Measurements from ENCODE around the gene ZNF816. TPM values are rescaled to one million over a fixed set of nuclear protein-coding genes. Genes with fewer than 3 reads are reported as not detected.

Gene ZNF816
- total RNA-seq, result 10 to 100 TPM; 11.1 to 12.0 TPM

DNA sequence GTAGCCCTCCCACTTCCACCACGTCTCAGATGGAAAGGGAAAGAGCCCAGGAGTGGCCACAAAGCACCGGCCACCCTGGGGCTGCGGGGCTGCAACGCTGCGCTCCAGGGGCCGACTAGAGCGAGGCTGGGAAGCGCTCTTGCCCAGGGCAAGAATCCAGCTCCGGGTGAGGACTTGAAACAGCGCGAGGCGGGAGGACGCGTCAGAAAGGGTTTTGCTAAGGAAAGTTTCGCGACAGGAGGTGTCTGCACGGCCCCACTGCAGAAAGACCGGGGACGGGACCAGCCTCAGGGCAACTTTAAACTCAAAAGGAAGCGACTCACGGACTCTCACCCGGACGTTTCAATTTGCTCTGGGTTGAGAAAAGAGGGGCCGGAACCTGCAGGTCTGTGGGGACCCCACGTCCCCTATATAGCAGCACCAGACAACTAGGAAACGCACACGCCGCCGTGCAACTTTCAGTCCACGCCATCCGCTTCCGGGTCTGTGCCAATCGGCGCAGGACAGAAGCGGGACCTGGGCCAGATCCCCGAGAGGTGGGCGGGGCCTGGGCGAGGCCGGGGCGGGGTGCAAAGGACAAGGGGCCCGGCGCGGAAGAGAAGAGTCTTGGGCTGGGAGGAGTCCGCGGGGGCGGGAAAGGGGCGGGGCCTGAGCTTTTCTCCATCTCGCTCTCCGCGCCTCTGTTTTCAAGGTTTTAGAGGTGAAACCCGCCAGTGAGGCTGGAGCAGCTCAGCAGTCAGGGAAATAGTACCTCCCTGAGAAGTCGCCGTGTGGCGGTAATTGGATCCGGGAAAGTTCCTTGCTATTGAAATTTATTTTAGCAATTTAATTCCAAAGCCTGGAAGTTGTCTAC, at the start of gene ZNF816:
Gene ZNF816 (minus strand): TSS at position 488 of the 853 bp plus-strand sequence. CDS start 6,792 bp downstream, outside the sequence.
- no peaks in the 10 kb centered on the region for H3K27me3 Mint-ChIP-seq
- peak within 1 kb of the TSS; percentile 97 for H3K4me3 Mint-ChIP-seq
- H3K4me1 Mint-ChIP-seq, result peaks cover 19% of the 10 kb centered on the region
- peak; percentile 99 for DNase-seq
- H3K36me3 Mint-ChIP-seq, result peaks cover 58% of the 10 kb centered on the region
- H3K9me3 Mint-ChIP-seq, result peaks cover 35% of the 10 kb centered on the region
- H3K27ac Mint-ChIP-seq, result peak within 1 kb of the TSS; percentile 94

DNA sequence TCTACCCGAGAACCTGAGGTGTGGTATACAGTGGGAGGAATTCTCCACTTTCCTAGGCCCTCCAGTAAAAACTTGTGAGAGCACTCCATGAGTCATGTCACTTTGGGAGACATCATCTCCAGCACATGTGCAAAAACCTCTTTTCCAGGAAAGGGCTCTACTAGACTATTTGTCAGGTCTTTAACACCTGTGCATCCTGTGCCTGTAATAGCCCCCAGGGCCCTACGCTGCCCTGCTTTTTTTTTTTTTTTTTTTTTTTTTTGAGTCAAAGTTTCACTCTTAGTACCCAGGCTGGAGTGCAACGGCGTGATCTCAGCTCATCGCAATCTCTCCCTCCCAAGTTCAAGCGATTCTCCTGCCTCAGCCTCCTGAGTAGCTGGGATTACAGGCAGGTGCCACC, 49.3 kb upstream of the ZNF816 start:
- no peaks in the 10 kb centered on the region for H3K4me1 Mint-ChIP-seq
- peaks cover 19% of the 10 kb centered on the region for H3K9me3 Mint-ChIP-seq
- H3K36me3 Mint-ChIP-seq, result no peaks in the 10 kb centered on the region

DNA sequence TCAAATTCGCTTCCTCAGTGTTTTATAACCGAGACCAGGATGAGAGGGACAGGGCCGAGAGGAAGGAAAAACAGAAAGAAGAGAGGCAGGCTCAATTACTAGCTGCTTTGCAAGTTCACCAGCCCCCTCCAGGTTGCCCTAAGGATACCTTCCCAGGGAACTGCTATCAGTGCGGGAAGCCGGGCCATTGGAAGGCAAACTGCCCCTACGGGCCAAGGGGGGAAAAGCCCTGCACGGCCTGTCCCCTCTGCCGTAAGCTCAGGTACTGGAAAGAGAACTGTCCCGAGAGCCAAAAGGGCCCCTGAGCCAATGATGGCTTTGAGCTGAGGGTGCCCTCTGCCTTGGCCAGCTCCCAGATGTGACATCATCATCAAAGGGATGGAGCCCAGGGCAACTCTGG, 47.8 kb upstream of the ZNF816 start:
- DNase-seq, result no peak
- no peak overlapping the region for H3K4me3 Mint-ChIP-seq
- no peaks in the 10 kb centered on the region for H3K27me3 Mint-ChIP-seq
- no peak overlapping the region for H3K27ac Mint-ChIP-seq
- peaks cover 16% of the 10 kb centered on the region for H3K9me3 Mint-ChIP-seq
- H3K36me3 Mint-ChIP-seq, result no peaks in the 10 kb centered on the region
- no peaks in the 10 kb centered on the region for H3K4me1 Mint-ChIP-seq

More for the DNA sequence above, 49.3 kb upstream of the ZNF816 start:
- Mint-ChIP-seq H3K4me3 (no peak overlapping the region), H3K27me3 (no peaks in the 10 kb centered on the region), H3K27ac (no peak overlapping the region)
- DNase-seq, result no peak

DNA sequence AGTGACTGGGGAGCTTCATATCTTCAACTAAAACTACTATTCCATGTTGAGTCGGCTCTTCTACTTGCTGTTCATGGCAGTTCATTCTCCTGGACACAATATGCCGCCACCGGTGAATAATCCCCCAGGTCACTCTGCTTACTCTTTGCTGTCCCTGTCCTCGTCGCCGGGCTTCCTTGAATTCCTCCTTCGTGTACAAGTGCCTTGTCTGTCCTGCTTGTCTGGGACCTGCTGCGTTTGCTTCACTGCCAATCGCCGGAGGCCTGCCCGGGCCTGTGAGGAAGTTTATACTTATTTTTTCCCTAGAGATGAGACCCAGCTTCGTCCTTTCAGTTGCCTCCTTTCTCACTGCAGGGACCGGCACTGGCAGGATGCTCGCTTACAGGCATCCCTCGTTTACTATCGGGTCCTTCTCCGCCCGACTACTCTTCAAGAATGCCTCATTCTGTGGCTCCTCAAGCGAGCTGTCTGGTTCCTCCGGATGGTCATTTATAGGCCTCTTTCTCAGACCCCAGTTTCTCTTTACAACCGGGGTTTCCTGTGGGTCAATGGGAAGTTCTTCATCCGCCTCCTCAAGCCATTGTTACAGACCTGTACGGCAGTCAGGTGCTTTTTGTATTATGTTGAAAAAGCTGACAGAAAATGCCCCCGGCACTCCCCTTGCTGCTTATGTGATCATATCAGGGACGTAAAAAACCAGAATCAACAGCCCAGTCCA, 45.5 kb upstream of the ZNF816 start:
- Mint-ChIP-seq H3K36me3 (no peaks in the 10 kb centered on the region), H3K27me3 (no peaks in the 10 kb centered on the region), H3K9me3 (peaks cover 9% of the 10 kb centered on the region), H3K4me1 (no peaks in the 10 kb centered on the region), H3K27ac (no peak overlapping the region), H3K4me3 (no peak overlapping the region)
- no peak for DNase-seq

DNA sequence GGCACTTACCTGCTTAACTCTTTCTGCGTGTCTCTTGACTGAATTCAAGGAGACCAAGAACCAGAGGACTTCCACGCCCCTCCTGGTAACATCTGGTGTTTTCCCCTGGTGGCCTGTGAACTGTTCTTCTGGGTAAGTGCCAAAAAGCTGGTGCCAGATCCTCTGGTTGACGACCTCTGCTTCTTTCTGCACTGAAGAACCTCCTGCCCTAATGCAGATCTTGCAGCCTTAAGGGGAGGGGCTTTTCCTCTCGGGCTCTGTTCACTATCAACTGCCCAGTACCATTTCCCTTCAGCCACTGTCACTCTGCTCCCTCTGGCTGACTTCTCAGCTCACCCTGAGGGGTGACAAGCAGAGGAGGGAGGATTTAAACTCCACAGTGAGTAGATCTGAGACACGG, 44.9 kb upstream of the ZNF816 start:
- no peaks in the 10 kb centered on the region for H3K4me1 Mint-ChIP-seq
- H3K4me3 Mint-ChIP-seq, result no peak overlapping the region
- no peak for DNase-seq
- peaks cover 6% of the 10 kb centered on the region for H3K9me3 Mint-ChIP-seq
- no peaks in the 10 kb centered on the region for H3K36me3 Mint-ChIP-seq
- no peaks in the 10 kb centered on the region for H3K27me3 Mint-ChIP-seq
- no peak overlapping the region for H3K27ac Mint-ChIP-seq

DNA sequence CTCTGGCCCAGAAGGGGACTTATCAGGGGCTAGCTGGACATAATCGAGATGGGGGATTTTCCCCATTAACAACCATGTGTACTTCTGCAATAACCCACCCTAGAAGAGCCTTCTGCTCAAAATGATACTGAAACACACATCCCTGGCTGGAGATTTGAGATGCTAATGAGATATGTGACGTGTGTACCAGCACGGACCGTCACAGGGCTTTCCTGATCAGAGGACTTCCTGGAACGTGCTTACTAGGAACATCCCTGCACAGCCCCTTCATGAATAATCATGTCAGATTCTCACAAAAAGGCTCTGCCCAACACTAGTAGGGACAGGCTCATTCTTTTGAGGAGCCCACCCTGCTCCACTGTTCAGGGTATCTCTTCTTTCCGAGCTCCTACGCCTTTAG, 44.5 kb upstream of the ZNF816 start:
- DNase-seq, result no peak
- peaks cover 6% of the 10 kb centered on the region for H3K9me3 Mint-ChIP-seq
- H3K4me3 Mint-ChIP-seq, result no peak overlapping the region
- no peaks in the 10 kb centered on the region for H3K27me3 Mint-ChIP-seq
- no peaks in the 10 kb centered on the region for H3K4me1 Mint-ChIP-seq
- no peaks in the 10 kb centered on the region for H3K36me3 Mint-ChIP-seq
- H3K27ac Mint-ChIP-seq, result no peak overlapping the region

DNA sequence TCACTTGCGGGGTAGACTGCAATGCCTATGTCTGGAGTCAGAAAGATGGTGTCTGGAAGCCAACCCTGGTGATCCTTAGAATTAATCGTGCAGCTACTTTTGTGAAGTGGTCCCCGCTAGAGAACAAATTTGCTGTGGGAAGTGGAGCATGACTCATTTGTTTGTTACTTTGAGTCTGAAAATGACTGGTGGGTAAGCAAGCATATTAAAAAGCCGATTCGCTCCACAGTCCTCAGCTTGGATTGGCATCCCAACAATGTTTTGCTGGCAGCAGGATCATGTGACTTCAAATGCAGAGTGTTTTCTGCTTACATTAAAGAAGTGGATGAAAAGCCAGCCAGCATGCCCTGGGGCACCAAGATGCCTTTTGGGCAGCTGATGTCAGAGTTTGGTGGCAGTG, 41.6 kb upstream of the ZNF816 start:
- peaks cover 4% of the 10 kb centered on the region for H3K27me3 Mint-ChIP-seq
- H3K4me1 Mint-ChIP-seq, result no peaks in the 10 kb centered on the region
- no peak overlapping the region for H3K4me3 Mint-ChIP-seq
- DNase-seq, result no peak
- no peak overlapping the region for H3K27ac Mint-ChIP-seq
- no peaks in the 10 kb centered on the region for H3K36me3 Mint-ChIP-seq
- peaks cover 8% of the 10 kb centered on the region for H3K9me3 Mint-ChIP-seq

DNA sequence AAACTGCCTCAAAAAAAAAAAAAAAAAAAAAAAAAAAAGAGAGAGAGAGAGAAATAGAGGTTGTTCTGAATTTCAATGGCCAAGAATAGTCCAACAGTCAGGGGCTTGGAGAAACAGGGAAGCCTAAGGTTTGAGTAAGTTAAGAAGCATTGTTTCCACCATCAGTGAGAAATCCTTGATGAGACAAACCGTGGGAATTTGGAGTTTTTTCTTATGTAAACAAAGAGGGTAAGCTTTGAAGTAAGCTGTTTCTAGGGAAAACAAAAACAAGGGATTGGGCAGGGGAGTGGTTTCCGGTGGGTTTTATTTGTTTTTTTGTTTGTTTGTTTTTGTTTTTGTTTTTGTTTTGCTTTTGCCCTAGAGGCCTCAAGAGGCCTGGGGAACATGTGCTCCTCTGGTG, 39.8 kb upstream of the ZNF816 start:
- H3K9me3 Mint-ChIP-seq, result peaks cover 9% of the 10 kb centered on the region
- no peaks in the 10 kb centered on the region for H3K4me1 Mint-ChIP-seq
- peaks cover 1% of the 10 kb centered on the region for H3K36me3 Mint-ChIP-seq
- no peak overlapping the region for H3K27ac Mint-ChIP-seq
- no peak overlapping the region for H3K4me3 Mint-ChIP-seq
- DNase-seq, result no peak
- H3K27me3 Mint-ChIP-seq, result peaks cover 15% of the 10 kb centered on the region

DNA sequence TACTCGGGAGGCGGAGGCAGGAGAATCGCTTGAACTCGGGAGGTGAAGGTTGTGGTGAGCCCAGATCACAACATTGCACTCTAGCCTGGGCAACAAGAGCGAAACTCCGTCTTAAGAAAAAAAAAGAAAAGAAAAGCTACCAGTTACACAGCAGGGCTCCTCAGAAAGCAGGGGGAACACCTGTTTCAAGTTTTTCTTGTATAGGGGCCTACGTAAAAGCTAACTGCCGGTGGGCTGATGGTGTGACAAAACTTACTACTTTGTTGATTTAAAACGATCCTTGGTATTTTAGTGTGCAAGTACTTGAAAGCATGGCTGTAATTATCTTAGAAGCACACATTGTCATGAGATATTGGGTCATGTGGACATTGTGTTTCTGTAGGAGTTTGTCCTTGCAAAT, 35.3 kb upstream of the ZNF816 start:
- no peak overlapping the region for H3K4me3 Mint-ChIP-seq
- no peak for DNase-seq
- peaks cover 22% of the 10 kb centered on the region for H3K27me3 Mint-ChIP-seq
- H3K27ac Mint-ChIP-seq, result no peak overlapping the region
- H3K9me3 Mint-ChIP-seq, result peaks cover 6% of the 10 kb centered on the region
- H3K4me1 Mint-ChIP-seq, result no peaks in the 10 kb centered on the region
- peaks cover 1% of the 10 kb centered on the region for H3K36me3 Mint-ChIP-seq

DNA sequence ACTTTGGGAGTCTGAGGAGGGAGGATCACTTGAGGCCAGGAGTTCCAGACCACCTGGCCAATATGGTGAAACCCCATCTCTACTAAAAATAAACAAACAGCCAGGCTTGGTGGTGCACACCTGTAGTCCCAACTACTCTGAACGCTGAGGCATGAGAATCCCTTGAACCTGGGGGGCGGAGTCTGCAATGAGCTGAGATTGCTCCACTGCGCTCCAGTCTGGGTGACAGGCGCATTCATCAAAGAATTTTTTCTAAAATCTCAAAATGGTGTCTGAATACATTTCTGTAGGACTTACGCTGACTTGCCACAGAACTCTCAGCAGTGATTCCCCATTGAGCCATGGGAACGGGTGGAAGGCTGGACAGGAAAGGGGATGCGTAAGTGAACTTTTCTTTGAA, 33.0 kb upstream of the ZNF816 start:
- no peak overlapping the region for H3K27ac Mint-ChIP-seq
- no peak for DNase-seq
- H3K27me3 Mint-ChIP-seq, result peaks cover 22% of the 10 kb centered on the region
- H3K9me3 Mint-ChIP-seq, result peaks cover 14% of the 10 kb centered on the region
- H3K4me3 Mint-ChIP-seq, result no peak overlapping the region
- H3K4me1 Mint-ChIP-seq, result peaks cover 10% of the 10 kb centered on the region
- peaks cover 7% of the 10 kb centered on the region for H3K36me3 Mint-ChIP-seq

DNA sequence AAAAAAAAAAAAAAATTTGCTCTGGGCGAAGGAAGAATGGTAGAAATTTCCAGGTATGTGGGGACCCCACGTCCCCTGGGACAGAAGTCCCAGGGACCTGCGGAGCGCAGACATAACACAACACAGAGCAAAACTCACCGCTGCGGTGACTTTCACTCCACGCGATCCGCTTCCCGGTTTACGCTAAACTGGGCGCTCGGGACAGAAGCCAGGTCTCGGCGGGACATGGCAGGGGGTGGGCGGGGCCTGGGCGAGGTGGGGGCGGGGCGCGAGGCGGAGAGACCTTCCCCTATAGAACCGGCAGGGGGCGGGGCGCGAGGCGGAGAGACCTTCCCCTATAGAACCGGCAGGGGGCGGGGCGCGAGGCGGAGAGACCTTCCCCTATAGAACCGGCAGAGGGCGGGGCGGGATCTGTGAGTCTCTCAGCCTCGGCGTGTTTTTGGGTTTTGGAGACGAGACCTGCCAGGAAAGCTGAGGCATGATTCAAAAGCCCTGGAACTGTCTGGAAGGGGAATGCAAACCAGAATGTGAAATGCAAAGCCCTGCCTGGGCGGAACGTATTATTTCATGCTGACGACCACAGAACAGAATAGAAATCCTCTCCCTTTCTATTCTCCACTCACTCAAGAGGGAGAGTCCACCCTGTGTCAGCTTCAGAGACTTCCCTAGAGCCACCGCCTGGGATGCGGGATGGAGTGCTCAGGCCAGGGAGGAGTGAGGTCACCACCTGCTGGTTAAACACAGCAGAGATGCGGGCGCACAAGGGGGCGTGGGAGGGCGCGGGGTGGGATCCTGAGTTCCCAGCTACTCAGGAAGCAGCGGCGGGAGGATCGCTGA, 30.9 kb upstream of the ZNF816 start:
- no peak overlapping the region for H3K27ac Mint-ChIP-seq
- peak overlapping the region; percentile 78 for H3K4me3 Mint-ChIP-seq
- peak; percentile 78 for DNase-seq
- peaks cover 12% of the 10 kb centered on the region for H3K9me3 Mint-ChIP-seq
- peaks cover 21% of the 10 kb centered on the region for H3K36me3 Mint-ChIP-seq
- peaks cover 10% of the 10 kb centered on the region for H3K4me1 Mint-ChIP-seq
- H3K27me3 Mint-ChIP-seq, result peaks cover 16% of the 10 kb centered on the region

DNA sequence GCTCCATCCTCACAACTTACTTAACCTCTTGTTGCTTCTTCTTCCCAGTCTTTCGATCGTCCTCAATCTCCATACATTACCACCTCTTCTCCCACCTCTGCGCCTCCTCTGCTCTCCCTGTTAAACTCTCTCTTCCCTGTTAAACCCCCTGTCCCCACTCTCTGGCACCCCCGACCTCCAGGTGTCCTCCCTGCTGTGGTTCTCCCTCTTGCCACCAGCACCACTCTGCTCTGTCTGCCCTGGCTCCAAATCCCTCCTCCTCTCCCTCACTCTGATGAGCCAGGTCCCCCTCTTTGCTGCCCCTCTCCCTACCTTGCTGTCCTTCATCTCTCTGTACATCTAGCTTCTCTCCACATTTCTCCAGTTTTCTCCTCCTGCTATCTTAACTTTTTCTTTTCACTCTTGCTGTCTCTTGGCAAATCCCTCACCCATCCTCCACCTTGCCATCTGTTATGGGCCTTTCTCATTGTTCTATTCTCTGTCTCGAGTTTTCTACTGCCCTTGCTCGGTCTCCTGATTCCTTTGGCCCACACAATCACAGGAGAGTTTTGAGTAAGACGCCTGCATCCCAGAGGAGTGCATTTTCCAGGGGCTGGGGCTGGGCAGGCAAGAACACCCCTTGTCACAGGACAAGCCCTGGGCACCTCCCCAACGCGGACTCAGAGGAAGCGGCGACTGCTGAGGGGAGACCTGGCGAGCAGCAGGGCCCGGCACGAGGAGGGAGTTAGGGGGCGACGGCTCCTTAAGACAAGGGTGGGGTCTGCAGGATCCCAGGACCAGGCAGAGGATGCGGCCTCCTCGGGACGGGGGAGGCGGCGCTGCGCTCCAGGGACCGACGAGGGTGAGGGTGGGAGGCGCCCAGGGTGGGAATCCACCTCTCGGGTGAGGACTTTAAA, 29.7 kb upstream of the ZNF816 start:
- Mint-ChIP-seq H3K36me3 (peaks cover 31% of the 10 kb centered on the region), H3K27me3 (peaks cover 7% of the 10 kb centered on the region), H3K4me3 (peak overlapping the region; percentile 78), H3K27ac (no peak overlapping the region), H3K9me3 (peaks cover 12% of the 10 kb centered on the region), H3K4me1 (peaks cover 10% of the 10 kb centered on the region)
- DNase-seq, result no peak

DNA sequence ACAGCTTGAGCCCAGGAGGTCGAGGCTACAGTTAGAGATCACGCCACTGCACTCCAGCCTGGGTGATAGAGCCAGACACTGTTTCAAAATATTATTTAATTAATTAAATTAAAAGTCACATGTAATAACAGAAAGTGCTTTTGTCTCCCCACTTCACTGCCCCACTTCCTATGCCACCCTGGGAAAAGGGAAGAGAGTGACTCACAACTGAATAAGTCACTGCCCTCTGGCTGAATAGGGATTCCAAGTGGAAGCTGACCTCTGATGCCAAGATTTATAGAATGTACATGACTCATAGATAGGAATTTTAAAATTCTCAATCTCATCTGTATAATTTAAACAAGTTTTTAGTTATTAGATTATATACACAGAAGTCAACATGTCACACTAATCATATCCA, 28.8 kb upstream of the ZNF816 start:
- H3K27ac Mint-ChIP-seq, result no peak overlapping the region
- peaks cover 10% of the 10 kb centered on the region for H3K4me1 Mint-ChIP-seq
- peaks cover 3% of the 10 kb centered on the region for H3K27me3 Mint-ChIP-seq
- peaks cover 20% of the 10 kb centered on the region for H3K9me3 Mint-ChIP-seq
- peaks cover 40% of the 10 kb centered on the region for H3K36me3 Mint-ChIP-seq
- no peak for DNase-seq
- H3K4me3 Mint-ChIP-seq, result no peak overlapping the region

DNA sequence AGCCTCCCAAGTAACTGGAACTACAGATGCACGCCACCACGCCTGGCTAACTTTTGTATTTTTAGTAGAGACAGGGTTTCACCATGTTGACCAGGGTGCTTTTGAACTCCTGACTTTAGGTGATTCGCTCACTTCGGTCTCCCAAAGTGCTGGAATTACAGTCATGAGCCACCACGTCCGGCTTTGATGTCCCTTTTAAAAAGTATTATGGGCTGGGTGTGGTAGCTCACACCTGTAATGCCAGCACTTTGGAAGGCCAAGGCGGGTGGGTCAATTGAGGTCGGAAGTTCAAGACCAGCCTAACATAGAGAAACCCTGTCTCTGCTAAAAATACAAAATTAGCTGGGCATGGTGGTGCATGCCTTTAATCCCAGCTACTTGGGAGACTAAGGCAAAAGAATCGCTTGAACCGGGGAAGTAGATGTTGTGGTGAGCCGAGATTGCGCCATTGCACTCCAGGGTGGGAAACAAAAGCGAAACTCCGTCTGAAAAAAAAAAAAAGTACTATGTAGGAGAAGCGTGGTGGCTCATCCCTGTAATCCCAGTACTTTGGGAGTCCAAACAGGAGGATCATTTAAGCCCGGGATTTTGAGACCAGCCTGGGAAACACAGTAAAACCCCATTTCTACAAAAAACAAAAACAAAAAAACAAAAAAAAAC, 28.2 kb upstream of the ZNF816 start:
- H3K4me3 Mint-ChIP-seq, result no peak overlapping the region
- no peak for DNase-seq
- H3K27me3 Mint-ChIP-seq, result peaks cover 3% of the 10 kb centered on the region
- peaks cover 21% of the 10 kb centered on the region for H3K9me3 Mint-ChIP-seq
- H3K36me3 Mint-ChIP-seq, result peaks cover 46% of the 10 kb centered on the region
- H3K4me1 Mint-ChIP-seq, result peaks cover 10% of the 10 kb centered on the region
- H3K27ac Mint-ChIP-seq, result no peak overlapping the region

Data from activated naive CD8-positive, alpha-beta T cell treated with anti-CD3 and anti-CD28 coated beads for 36 hours (primary cell).